HepG2 (cell line): ENCODE data around the gene PC.

Experiments
- BHLHE40 ChIP-seq: IDR thresholded peaks from 2 replicates; pipeline ENCODE4 v1.6.1; 2011; ENCODE audit warnings: low read length, improper control_type of control experiment
- CTCF ChIP-seq: sonication (generic); formaldehyde crosslinking; IDR thresholded peaks from 2 replicates; pipeline ENCODE4 v1.5.0; 2020; ENCODE audit warnings: mild to moderate bottlenecking, missing genetic modification reagents, moderate library complexity
- ELF4 ChIP-seq: sonication (generic); formaldehyde crosslinking; IDR thresholded peaks from 2 replicates; pipeline ENCODE4 v1.5.0; 2020; ENCODE audit warnings: missing genetic modification reagents, mild to moderate bottlenecking, moderate library complexity, borderline replicate concordance
- MAZ ChIP-seq, 2 experiments: sonication (generic) in 1 of 2; formaldehyde crosslinking in 1 of 2; IDR thresholded peaks; 2 replicates each; pipeline versions ENCODE4 v1.5.0 to v1.6.1; 2012 to 2020; ENCODE audit warnings: low read depth in 2 of 2, mild to moderate bottlenecking in 2 of 2, borderline replicate concordance in 1 of 2, improper control_type of control experiment in 1 of 2, low read length in 1 of 2, missing genetic modification reagents in 1 of 2, moderate library complexity in 1 of 2
- MEIS1 ChIP-seq: sonication (generic); formaldehyde crosslinking; IDR thresholded peaks from 2 replicates; pipeline ENCODE4 v1.9.0; 2021; ENCODE audit warnings: mild to moderate bottlenecking, missing genetic modification reagents, moderate library complexity, borderline replicate concordance
- NFE2L1 ChIP-seq: sonication (generic); formaldehyde crosslinking; IDR thresholded peaks from 2 replicates; pipeline ENCODE4 v1.4.0; 2020; ENCODE audit warnings: missing genetic modification reagents, mild to moderate bottlenecking, borderline replicate concordance
- NFYC ChIP-seq: IDR thresholded peaks from 2 replicates; pipeline ENCODE4 v1.6.1; 2016; ENCODE audit warnings: missing genetic modification reagents, missing compliant biosample characterization
- POLR2A ChIP-seq, 2 experiments: IDR thresholded peaks; 2 replicates each; pipeline ENCODE4 v1.6.1; 2011; ENCODE audit warnings: low read depth in 2 of 2, low read length in 2 of 2, mild to moderate bottlenecking in 1 of 2, moderate library complexity in 1 of 2; ENCODE audit not compliant: insufficient read depth in 1 of 2
- POLR2AphosphoS2 ChIP-seq: IDR thresholded peaks from 2 replicates; pipeline ENCODE4 v1.6.1; 2011; ENCODE audit warnings: low read depth, low read length, improper control_type of control experiment
- SALL2 ChIP-seq: sonication (generic); formaldehyde crosslinking; IDR thresholded peaks from 2 replicates; pipeline ENCODE4 v1.8.1; 2023; ENCODE audit warnings: mild to moderate bottlenecking, missing genetic modification reagents, inconsistent platforms
- SRSF4 ChIP-seq: fragments of 200-400 bp; formaldehyde crosslinking; IDR thresholded peaks from one replicate; pipeline ENCODE4 v1.6.1; 2018; ENCODE audit warnings: mild to moderate bottlenecking, low read depth, low read length, moderate library complexity; ENCODE audit not compliant: poor library complexity, severe bottlenecking
- ZNF232 ChIP-seq: sonication (generic); formaldehyde crosslinking; IDR thresholded peaks from 2 replicates; pipeline ENCODE4 v1.4.0; 2020; ENCODE audit warnings: missing genetic modification reagents, borderline replicate concordance
- ZNF589 ChIP-seq: sonication (generic); formaldehyde crosslinking; conservative IDR thresholded peaks from 2 replicates; pipeline ENCODE4 v1.8.0; 2022; ENCODE audit warnings: mild to moderate bottlenecking, moderate library complexity, missing genetic modification reagents
- ZSCAN31 ChIP-seq: sonication (generic); formaldehyde crosslinking; IDR thresholded peaks from 2 replicates; pipeline ENCODE4 v1.5.0; 2020; ENCODE audit warnings: low read depth, mild to moderate bottlenecking, missing genetic modification reagents

GRCh38 chr11:66971488-66971887, 13.3 kb upstream of the PC start:
- TF ChIP-seq SALL2 (CRISPR knock-in tag) (0 out of 2 replicates have a peak, but pooled peaks have one; percentile 5), ZSCAN31 (CRISPR knock-in tag) (no peak), NFYC (CRISPR knock-in tag) (no peak), ELF4 (CRISPR knock-in tag) (no peak), CTCF (CRISPR knock-in tag) (no peak), POLR2AphosphoS2 (no peak), POLR2A (IDR thresholded peaks at IDR 0.05; ENCODE audit: insufficient read depth in 1 of 2, low read depth in 2 of 2, low read length in 2 of 2) (no peak), MAZ (IDR thresholded peaks at IDR 0.05; ENCODE audit: borderline replicate concordance, low read depth, low read length) (no peak), MAZ (CRISPR knock-in tag; IDR thresholded peaks at IDR 0.05; ENCODE audit: low read depth) (no peak), MEIS1 (CRISPR knock-in tag) (no peak), ZNF589 (CRISPR knock-in tag) (no peak), SRSF4 (no peak), ZNF232 (no peak), BHLHE40 (no peak), NFE2L1 (no peak)
